Activated naive CD4-positive, alpha-beta T cell treated with anti-CD3 and anti-CD28 coated beads, Interleukin-2, amount 10 ng/mL, durations not matched to agents 5 hours and 36 hours (primary cell): ENCODE results near the gene MYO10. TPM values are rescaled to one million over a fixed set of nuclear protein-coding genes. Genes with fewer than 3 reads are reported as not detected.

ENCODE experiments used
- total RNA-seq, 2 experiments: library from RNA; stranded (reverse); gene quantifications; one replicate each; pipeline ENCODE4 v1.2.3, GENCODE V29; 2021

Gene MYO10
- total RNA-seq = under 1 TPM in 1 of 2 experiments, not detected in 1; 0.24 TPM

DNA sequence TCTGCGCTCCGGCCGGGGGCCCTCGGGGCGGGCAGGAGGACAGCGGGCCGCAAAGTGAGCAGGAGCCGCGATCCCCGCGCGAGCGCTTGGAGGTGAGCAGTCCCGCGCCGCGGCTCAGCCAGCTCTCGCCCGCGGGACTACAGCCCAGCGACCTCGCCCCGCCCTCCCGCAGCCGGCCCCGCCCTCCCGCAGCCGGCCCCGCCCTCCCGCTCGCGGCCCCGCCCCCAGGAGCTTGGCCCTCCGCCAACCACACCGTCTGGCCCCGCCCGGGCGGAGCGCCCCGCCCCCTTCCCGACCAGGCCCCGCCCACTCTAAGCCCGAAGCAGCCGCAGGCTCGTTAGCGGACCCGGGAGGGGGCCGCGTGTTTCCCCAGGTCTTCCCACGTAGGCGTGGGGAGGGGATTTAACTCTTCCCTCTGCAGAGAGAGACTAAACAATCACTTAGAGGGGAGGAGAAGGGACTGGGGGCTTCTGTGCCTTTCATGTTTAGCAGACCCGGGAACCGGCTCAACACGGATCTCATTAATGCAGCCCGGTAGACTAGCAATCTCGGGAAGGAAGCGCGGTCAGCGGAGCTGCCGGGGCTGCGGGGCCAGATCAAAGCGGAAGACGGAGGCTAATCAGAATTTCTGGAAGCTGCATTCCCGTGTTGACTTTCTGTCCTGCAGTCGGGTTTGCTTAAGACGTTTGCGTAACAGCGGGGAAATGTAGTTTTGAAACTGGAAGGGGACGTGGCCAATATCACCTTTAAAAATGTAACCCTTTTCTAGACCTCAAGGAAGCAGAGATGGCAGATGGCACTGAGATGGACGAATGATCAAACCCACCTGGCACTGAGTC, at the start of gene MYO10:
TSS of gene MYO10 (minus strand) at position 139 of the 839 bp plus-strand sequence. CDS start 480 bp downstream, outside the sequence.

DNA sequence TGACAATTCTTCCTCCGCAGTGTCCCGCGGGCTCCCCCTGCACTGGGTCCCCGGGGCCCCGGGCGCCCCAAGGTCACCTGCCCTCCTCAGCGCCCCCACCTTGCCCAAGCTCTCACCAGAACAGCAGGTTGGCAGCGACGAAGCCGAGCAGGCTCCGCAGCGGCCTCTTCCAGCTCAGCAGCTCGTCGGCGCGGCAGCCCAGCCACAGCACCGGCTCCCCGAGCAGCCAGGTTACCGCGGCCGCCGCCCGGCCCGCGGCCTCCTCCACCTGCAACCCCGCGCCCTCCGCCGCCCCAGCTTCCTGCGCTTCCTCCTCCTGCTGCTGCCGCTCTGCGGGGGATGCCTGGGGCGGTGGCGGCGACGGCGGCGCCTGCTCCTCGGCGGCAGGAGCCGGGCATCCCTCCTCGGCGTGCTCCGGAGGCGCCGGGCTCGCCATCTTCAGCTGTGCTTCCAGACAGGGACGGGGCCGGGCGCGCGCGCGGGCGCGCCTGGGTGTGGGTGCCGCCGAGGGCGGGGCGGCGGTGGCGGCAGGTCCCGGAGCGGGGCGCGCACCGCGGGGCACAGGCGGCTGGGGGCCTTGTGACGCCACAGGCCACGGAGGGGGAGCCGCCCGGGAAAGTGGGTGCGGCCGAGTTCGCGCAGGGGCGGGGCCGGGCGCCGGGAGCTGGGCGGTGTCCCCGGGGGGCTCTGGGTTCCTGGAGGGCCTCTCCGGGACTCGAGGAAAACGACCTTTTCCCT, 319.4 kb downstream of the MYO10 start, which contains the start of gene RETREG1:
TSS of gene RETREG1 (minus strand) at position 462 of the 738 bp plus-strand sequence. CDS start at position 436, 26 bp downstream.

